Activated T-cell treated with anti-CD3 and anti-CD28 coated beads, Interleukin-2, amount 50 U/mL, for 48 hours (primary cell): ENCODE results near the gene COPS8.
A peak's percentile ranks its signal among the peaks of the same experiment; 100 is the strongest.

Experiments
- DNase-seq, 2 experiments: peaks; one replicate each; pipeline ENCODE4 v3.0.0-alpha.2; 2020

COPS8 gene

DNA sequence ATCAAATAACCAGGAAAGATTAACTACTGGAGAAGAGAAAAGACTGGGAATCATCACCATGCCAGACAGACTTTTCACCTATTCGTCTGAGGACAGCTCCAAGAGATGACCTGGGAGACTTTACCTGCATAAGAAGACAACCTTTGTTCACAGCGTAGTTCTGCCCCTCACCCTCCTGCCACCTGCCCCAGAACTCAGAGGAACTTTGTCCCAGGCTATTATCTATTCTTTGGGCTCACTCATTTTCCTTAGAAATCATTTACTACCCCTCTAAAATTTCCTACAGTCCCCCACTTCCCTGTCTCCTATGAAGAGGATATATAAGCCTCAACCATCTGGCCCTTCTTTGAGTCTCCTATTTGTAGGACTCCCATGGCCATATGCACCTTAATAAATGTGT lies 19.3 kb upstream of the COPS8 start:
- no peak for DNase-seq

DNA sequence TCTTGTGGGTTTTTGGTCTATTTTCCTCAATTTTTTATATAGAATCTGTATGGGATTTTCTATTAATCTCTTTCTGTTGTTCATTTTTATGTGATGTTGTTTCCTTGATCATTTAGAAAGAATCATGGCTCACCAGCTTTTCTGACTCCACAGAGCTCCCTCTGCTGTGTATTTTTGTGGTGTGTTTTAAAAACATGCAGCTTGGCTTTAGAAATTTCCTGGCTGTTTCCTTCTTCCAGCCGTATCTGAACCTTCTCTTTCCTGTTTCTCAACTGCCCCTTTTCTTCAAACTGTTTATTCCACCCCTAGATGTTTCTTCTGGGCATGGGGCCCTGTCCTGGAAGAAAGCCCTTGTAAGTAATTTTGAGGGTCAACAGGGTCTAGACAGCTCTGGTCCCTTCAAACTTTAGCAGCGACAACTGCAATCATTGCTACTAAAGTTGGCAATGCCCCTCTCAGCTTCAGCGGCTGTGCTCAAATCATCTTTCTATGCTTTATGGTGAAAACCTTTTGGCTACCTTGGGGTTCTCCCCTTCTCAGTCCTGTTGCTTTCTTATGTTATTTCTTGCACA lies 17.6 kb upstream of the COPS8 start:
- DNase-seq = no peak

DNA sequence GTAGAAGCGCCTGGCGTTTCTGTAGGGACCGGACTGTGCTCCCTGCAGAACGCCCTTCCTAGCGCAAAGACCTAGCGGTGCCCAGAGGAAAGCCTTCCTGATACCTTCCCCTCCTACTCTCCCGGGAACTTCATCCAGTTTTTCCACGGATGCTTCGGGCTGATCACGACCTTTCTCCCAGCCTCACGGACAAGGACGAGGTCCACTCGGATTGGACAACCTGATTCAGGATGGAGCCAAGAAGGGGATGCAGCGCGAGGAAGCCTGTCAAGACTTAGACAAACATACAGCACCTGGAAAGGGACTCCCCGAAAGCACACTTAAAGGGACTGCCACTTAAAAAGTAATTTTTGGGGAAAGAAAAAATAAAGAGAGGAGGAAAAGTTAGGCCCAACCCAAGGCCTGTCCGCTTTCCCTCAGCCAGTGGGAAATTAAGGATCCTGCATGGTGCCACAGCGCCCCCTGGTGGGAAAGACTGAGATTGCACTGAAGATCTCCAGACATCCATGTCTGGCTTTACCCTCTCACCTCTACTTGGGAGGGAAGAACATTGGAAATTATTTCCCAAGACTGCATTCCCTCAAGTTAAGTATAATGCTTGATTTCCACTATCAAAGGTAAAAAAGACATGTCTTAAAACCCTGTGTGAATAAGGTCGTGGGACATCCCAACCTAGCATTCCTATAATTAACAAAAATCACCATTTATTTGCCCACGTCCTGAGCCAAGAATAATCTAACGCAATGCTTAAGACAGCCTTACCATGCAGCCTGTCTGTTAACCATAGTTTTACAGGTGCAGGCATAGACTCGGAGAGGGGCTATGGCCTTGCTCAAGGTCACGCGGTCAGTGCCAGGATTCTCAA lies 13.4 kb upstream of the COPS8 start:
- DNase-seq = peak; percentile 81 to 83

DNA sequence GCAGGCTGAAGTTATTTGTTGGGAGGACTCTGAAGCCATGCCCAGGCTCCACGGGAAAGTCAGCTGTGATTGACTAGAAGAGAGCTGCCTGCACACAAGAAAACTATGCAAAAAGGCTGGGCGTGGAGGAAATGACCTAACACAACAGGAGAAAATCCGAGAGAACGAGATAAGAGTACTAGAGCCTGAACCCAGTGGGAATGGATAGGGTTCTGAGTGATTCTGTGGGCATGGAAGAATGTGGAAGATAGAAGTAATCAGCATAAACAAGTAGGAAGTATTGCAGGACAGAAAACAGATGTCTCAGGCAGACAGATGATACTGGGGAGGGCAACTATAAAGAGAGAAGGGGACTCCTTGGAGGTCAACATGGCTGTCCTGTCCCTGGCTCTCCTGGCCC lies 12.1 kb upstream of the COPS8 start:
- no peak for DNase-seq

DNA sequence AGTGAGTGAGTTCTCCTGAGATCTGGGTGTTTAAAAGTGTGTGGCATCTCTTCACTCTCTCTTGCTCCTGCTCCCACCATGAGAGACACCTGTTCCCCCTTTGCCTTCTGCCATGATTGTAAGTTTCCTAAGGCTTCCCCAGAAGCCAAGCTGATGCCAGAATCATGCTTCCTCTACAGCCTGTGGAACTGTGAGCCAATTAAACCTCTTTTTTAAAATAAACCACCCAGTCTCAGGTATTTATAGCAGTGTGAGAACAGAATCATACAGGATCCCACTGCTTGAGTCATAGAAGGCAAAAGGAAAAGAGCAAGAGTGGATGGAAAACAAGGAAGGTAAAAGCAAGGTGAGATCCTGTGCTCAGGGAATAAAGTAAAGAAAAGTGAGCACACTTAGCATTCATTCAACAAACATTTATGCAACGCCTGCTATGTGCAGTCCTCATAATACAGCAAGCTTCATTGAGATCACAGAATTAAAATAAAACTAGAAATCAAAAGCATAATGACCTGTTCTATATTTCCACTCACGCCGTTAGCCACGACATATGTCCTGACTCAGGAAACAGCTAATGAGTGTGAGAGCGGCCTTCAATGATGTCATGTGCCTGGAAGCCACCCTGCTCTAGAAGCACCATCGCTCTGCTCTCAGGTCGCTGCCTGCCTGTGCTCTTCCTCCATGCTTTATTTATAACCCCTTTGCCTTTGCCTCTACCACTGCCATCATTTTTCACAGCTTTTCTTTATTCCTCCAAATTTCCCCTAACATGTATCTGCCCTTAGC lies 11.3 kb upstream of the COPS8 start:
- no peak for DNase-seq

DNA sequence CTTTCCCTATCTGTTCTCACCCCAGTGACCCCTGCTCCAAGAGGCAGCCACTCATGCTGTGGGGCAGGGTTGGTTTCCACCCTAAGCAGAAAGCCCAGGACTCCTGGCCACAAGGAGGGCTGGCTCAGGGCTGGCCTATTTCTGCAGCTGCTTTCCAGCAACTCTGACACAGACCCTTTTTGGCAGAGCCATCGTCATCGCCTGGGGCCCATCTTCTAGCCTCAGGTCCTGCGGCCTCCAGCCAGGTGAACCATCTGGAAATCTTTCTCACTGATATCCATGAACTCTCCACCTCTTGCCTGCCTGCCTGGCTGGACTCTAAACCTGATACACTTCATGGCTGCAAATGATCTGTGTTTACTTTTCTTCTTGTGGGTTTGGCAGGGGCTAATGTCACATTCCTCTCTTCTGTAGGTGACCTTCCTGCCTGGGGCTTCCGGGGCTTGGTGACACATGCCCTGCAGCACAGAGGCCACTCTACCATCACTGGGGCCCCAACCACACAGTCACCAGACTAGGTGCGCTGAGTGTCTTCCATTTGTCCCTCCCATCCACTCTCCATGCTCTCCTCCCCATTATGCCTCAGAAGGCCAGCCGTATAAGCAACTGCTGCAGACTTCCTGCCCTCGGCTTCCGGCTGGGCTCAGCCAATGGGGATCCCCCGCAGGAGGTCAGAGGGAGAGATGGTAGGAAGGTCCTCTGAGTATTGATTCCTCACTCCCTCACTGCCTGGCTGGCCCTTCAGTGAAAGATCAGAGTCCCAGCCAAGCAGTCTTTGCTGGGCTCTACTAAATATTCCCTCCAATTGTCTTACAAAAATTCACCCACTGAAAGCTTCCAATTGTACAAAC lies 9.7 kb upstream of the COPS8 start:
- no peak for DNase-seq

DNA sequence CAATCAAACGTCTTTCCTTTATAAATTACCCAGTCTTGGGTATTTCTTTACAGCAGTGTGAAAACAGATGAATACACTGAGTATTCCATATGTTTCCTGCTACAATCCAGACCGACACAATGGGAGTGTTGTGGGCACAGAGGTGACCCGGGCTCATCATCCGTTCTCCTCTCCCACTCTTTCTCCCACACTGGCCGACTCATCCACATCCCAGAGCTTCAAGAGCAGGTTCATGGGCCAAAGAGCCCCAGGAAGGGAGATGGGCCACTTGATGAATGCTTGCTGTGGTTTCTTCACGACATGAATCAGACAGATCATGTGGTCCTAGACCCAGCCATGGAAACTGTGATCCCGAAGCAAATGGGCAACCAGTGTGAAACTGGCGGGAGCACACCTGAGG lies 4.1 kb upstream of the COPS8 start:
- DNase-seq = no peak

DNA sequence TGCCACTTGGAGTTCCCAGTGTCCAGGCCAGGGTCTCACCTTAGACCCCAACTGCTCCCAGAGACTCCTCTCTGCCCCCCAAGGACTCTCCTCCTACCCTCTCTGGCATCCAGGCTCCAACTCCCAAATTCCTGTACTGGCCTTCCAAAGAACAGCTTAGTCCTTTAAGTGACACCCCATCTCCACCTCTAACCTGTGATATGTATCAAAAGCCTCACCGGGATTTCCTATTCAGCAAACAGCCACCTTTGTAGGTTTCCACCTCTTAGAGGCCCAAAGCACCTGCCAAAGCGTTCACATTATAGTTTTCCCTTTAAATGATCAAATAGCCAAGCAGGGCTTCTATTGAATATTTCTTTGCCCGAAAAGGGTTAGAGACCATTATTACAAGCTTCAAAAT lies 2.7 kb upstream of the COPS8 start:
- DNase-seq = no peak

DNA sequence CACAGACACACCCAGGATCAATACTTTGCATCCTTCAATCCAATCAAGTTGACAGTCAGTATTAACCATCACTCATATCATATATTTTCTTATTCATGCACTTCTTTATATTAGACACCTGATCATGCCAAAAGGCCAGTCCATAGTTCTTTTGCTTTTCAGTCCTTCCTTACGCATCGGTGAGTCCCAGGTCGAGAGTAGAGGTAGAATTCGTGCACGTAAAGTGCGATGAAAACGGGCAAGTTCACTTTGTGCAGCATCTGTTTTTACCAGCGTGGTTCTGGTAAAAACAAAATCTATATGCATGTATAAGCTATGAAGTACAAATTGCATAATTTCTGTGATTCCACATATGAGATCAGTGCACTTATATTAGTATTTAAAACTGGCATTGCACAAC lies 1.2 kb upstream of the COPS8 start:
- DNase-seq = no peak

DNA sequence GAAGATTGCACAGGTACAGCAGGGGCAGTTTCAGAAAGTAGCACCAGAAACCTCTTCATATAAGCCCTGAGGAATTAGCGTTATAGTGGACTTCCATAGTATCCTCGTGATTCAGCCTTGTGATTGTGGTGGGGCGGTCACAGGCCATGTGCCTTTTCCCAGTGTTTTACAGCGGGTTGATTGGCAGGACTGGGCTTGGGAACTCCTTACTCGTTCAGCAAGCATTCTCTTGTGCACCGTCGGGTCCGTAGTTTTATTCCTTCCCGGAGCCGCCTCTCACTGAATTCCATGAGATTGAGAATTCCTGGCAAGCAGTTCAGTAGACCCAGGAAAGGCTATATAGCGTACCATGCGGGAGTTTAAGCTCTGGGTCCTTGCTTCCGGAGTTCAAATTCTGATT lies 5.2 kb downstream of the COPS8 start:
- DNase-seq = no peak

DNA sequence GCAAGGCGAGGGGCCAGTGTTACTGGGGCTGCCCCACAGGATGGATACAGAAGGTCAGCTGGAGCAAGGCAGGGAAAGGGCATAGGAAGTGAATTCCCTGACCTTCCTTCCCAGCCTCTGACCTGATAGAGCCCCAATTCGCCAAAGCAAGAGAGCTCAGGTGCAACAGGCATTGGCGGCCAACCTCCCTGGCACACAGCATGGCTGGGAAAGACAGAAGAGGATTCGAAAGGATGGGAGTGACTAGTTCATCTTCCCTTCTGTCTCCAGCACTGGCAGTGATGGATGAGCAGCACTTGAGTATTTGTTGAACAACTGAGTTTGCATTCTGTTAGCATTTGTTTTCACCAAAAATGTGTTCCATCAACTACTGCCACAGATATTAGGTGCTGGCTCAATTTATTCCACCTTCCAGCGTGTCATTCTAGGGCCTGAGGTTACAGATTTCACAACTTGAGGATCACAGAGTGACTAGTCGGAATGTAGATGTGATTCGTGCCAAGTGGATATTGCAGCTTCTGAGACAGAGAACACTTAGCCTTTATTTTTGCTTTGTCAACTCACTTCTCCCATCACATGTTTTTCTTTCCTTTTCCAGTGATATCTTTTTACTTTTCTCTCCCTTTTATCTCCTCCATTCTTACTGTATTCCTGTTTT lies 6.2 kb downstream of the COPS8 start:
- DNase-seq = no peak

DNA sequence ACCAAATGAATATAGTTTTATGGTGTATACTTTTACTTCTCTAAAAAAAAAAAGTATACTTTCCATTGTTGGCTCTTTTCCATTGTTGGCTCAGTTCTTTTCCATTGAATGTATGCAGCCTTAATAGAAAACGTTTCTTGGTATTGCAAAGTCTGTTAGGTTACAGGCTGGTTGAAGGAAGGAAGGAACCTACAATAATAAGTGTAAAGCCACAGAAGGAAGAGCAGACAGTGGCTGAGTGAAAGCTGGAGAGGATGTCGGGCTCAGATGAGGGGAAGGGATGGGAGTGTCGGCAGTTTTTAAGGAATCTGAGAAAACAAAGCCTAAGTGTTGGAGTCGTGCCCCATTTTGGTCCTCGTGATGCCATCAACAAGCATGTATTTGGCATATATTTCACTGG lies 6.8 kb downstream of the COPS8 start:
- no peak for DNase-seq

DNA sequence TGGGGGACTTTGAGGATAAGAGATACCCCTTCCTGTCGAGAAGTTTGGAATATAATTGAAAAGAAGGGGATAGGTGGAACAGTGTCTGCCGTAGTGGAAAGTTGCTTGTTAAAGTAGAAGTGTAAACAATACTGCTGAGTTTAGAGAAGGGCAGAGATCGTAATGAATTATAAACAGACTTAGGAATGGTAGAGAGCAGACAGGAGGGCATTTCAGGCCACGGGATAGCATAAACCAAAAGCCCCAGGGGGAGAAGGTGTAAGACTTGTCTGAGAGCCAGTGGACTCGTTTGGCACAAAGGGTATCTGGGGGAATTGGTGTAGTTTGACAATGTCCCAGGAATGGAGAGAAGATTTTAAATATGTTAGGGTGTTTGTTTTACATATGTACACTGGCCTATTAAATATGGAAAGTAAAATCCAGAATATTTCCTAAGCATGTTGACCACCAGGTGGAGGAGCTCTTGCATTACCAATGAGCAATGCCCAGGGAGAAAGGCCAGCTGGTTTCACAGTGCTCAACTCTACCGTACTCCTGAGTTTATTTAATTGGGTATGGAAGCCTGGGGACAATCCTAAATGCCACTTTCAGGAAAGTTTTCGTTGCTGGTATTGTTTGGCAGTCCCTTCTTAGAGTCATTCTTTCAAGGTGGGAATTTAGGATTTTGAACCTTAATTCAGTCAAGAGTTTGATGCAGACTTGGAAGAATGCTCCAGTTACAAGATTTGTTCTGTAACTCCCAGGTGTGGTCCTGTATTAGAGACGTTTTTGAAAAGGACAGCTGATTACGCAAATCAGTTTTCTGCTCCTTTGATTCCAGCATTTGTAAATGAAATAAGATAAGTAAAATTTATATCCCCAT lies 7.5 kb downstream of the COPS8 start:
- no peak for DNase-seq

DNA sequence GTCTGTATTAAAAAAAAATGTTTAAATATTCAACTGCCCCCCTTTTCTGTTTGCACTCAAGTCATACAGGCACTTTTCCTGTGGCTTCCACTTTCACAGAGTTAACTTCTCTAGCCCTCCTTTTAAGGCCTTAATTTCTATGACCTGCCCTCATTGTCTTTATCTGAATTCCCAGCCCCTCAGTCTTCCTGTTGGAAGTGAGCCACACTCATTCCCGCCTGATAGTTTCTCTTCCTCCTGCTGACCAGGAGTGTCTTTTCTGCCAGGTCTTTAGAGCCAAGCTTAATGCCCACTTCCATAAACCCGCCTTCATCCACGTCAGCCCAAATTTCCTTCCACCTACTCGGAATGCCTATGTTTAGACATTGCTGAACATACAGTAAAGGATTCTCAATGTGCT lies 10.5 kb downstream of the COPS8 start:
- no peak for DNase-seq

DNA sequence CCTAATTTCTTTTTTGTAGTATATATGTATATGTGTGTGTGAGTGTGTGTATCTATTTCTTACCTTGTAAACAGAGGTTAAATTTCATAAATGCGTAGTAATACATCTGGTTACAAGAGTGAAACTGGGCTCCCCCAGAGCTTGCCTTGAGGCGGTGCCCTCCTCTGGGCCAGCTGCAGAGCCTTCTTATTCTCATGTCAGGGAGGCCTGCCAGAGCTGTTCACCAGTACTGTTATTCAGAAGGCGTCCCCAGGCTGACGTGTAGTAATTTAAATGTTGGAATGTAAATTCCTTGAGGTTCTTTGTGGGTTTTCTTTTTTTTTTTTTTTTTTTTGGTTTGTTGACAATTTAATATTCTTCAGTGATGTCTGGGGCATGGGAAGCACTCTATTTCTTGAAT lies 11.2 kb downstream of the COPS8 start:
- DNase-seq = no peak

DNA sequence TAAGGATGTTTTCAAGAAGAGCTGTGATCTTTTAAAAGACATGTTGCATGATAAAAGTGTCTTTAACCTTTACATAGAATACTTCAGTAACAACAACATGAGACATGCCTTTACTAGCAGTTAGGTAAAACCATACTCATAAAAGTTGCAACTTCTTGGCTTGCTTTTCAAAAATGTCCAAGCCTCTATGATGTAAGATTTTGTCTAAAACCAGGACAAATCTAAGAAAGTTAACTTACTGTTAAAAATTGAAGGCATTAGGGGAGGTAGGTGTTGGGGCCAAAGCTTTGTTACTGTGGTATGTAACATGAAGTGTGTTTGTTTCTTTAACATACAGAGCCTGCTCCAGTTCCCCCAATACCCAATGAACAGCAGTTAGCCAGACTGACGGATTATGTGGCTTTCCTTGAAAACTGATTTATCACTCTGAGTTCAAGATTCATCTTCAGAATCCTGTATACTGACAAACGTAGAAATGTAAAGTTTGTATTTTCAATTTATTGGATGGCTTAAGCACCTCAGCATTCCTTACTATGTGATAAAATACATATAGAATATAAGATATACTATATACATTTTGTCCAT lies 11.7 kb downstream of the COPS8 start:
- DNase-seq = no peak

DNA sequence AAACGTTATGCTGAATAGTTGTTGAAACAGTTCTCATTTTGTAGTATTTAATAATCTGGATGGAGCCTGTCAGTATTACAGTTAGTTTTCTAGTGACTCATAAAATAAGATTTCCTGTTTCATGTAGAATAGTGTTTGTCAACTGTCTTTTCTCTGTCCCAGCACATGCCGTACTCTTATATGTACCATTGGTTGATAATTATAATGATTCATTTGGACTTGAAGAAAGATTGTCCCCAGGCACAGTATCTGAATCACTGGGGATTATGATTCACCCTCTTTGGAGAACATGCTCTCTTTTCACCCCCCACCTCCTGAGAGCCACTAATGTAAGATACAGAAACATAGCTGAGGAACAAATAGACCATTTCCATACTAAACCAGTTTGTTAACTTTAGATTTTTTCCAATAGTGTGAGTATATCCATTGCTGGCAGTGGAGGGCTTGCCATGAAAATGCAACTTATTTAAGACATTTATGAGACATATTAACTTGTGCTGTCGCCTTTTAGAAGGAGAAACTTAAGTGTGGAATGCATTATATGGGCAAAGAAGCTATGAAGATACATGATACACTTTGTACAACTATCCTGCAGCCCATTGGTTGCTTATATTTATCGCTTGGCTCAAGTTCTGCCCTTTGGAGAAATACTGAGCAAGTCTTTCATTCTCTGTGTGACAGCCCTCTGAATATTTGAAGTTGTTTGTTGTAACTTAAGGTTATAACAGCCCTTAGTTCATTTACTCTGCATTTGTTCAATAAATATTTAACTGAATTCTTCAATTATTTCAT lies 12.4 kb downstream of the COPS8 start:
- no peak for DNase-seq

DNA sequence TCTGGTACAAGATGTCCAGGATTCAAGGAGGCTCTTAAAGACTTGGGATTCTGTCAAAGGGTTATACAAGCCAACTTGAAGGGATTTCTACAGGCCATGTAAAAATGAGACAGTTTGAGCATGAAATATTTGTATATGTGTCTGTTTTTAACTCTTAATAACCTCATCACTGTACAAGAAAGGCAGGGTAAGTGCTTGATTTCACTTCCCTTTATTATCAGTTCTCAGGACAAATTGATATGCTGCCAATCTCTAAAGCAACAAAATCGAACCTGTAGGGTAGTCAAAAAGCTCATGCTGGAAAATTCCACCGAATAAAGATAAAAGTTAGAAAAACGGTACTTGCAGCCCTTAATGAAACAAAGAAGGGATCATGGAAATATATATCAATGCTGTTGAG lies 14.1 kb downstream of the COPS8 start:
- no peak for DNase-seq

DNA sequence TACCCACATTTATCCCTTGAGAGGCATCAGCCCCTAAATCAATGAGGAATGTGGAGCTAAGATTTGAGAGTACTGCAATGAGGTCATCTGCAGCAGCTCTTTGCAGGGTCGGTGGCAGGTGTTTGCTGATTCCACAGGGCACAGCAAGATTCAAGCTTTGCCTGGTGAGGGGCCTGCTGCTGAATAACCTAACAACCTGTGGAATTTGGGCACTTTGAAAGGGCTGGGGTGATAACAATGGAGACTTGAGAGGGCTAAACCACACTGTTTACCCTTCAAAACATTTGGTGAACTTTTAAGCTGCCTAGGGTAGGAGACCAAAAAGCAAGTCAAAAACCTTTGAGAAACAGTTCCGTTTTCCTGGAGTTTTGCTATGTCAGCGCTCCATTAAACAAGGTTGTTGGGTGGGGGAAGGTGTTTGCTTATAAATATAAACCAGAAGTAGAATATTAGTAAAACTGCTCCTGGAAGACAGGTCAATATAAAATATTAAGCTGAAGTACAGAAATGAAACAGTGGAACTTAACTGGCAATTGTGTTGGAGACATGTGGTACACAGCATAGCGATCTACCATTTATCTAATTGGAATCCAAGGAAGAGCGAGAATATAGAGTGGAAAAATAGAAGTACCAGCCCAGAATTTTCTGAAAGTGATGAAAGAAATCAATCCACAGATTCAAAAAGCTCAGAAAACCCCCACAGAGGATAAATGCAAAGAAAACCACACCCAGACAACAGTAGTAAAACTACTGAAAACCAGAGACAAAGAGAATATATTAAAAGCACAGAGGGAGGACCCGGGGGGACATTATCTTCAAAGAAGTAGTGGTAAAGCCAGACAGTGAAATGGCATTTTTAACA lies 15.7 kb downstream of the COPS8 start:
- DNase-seq = no peak
